MCF 10A (cell line): ENCODE results near the gene GPRC5D. TPM values are rescaled to one million over a fixed set of nuclear protein-coding genes. Genes with fewer than 3 reads are reported as not detected.

ENCODE experiments used
- BruUV-seq: library from RNA; stranded (reverse); fragments of 400-500 nt; replicated peaks from 2 replicates; lab custom pipeline; 2021; lab: Mats Ljungman, UMichigan
- CTCF ChIA-PET: fragments of 300-600 bp; sonication (Branson Sonifier 250); formaldehyde crosslinking; extraction: SDS; loops from one replicate; lab custom pipeline; 2021; ENCODE audit warnings: antibody characterized with exemption, inconsistent platforms; lab: Yijun Ruan, JAX
- POLR2A ChIA-PET: fragments of 300-600, 350-650 bp; sonication (Branson Sonifier 250); formaldehyde crosslinking; extraction: SDS; loops from one replicate; lab custom pipeline; 2020; ENCODE audit warnings: antibody characterized with exemption, inconsistent platforms; lab: Yijun Ruan, JAX
- DNase-seq: peaks from one replicate; pipeline ENCODE4 v3.0.0-alpha.2; 2018; ENCODE audit not compliant: unreplicated experiment
- H3K27ac Mint-ChIP-seq: one replicate; pipeline ENCODE4 v1.8.0; 2022; ENCODE audit warnings: mild to moderate bottlenecking, low read depth, mixed read lengths; ENCODE audit not compliant: unreplicated experiment
- H3K27me3 Mint-ChIP-seq: one replicate; pipeline ENCODE4 v1.8.0; 2022; ENCODE audit warnings: mixed read lengths; ENCODE audit not compliant: insufficient read depth, unreplicated experiment
- H3K36me3 Mint-ChIP-seq: one replicate; pipeline ENCODE4 v1.8.0; 2022; ENCODE audit warnings: mild to moderate bottlenecking, moderate library complexity, mixed read lengths; ENCODE audit not compliant: insufficient read depth, unreplicated experiment
- H3K4me1 Mint-ChIP-seq: one replicate; pipeline ENCODE4 v1.8.0; 2022; ENCODE audit warnings: mixed read lengths; ENCODE audit not compliant: insufficient read depth, unreplicated experiment
- H3K4me3 Mint-ChIP-seq: one replicate; pipeline ENCODE4 v1.8.0; 2022; ENCODE audit warnings: mild to moderate bottlenecking, moderate library complexity, mixed read lengths; ENCODE audit not compliant: unreplicated experiment
- H3K9me3 Mint-ChIP-seq: one replicate; pipeline ENCODE4 v1.8.0; 2022; ENCODE audit warnings: mixed read lengths; ENCODE audit not compliant: unreplicated experiment
- CTCF ChIP-seq: fragments of 200-600 bp; IDR thresholded peaks from one replicate; pipeline ENCODE4 v1.8.0; 2022; ENCODE audit warnings: antibody characterized with exemption, mild to moderate bottlenecking; ENCODE audit not compliant: unreplicated experiment
- intact Hi-C: fragments of 100-400 bp; cut with micrococcal nuclease; formaldehyde crosslinking; loops from 2 replicates; pipeline ENCODE4 v1.14.1; 2022
- total RNA-seq: library from RNA; stranded (reverse); gene quantifications from 2 replicates; pipeline ENCODE4 v1.2.3, GENCODE V29; 2022

Gene GPRC5D
- total RNA-seq, 1 experiment from 2014 or later, result not detected

GRCh38 chr12:12997734-12998133 is 45.8 kb upstream of the GPRC5D start:
- peaks cover 6% of the 10 kb centered on the region for H3K36me3 Mint-ChIP-seq
- ChIA-PET POLR2A (interaction anchor here (0.6 to 1.1 kb wide), 3 partner anchors 40 to 209 kb away, joined by 3 read pairs; no protein-coding TSS in a partner anchor), CTCF (interaction anchor here (0.6 to 3.2 kb wide), 6 partner anchors 14 to 1177 kb away, joined by 3 to 24 read pairs (median 4); no protein-coding TSS in a partner anchor)
- H3K9me3 Mint-ChIP-seq, result no peaks in the 10 kb centered on the region
- peaks cover 41% of the 10 kb centered on the region for H3K4me1 Mint-ChIP-seq
- no TSS peak for BruUV-seq
- no peaks in the 10 kb centered on the region for H3K27me3 Mint-ChIP-seq
- H3K4me3 Mint-ChIP-seq, result no peak overlapping the region
- no peak for DNase-seq
- intact Hi-C loops, result no loop called here
- TF ChIP-seq CTCF, result no peak
- no peak overlapping the region for H3K27ac Mint-ChIP-seq

- intact Hi-C loops, result no loop called here
- CTCF ChIA-PET, result interaction anchor here (0.8 to 3.2 kb wide), 5 partner anchors 14 to 215 kb away, joined by 3 to 24 read pairs (median 4); no protein-coding TSS in a partner anchor
- Mint-ChIP-seq H3K27ac (no peak overlapping the region), H3K4me3 (no peak overlapping the region), H3K27me3 (no peaks in the 10 kb centered on the region), H3K9me3 (no peaks in the 10 kb centered on the region), H3K4me1 (peaks cover 41% of the 10 kb centered on the region), H3K36me3 (peaks cover 6% of the 10 kb centered on the region)
- POLR2A ChIA-PET, result interaction anchor here (0.8 to 1.1 kb wide), 2 partner anchors 41 to 138 kb away, joined by 3 read pairs; no protein-coding TSS in a partner anchor
- TF ChIP-seq CTCF, result no peak
- BruUV-seq, result no TSS peak
- no peak for DNase-seq
Observed at GRCh38 chr12:12997156-12997555, 45.2 kb upstream of the GPRC5D start.

- TF ChIP-seq CTCF, result no peak
- Mint-ChIP-seq H3K36me3 (peaks cover 6% of the 10 kb centered on the region), H3K4me3 (no peak overlapping the region), H3K27me3 (no peaks in the 10 kb centered on the region), H3K9me3 (no peaks in the 10 kb centered on the region), H3K4me1 (peaks cover 46% of the 10 kb centered on the region), H3K27ac (no peak overlapping the region)
- intact Hi-C loops, result no loop called here
- CTCF ChIA-PET, result interaction anchor here (0.5 to 3.2 kb wide), 2 partner anchors 13 to 183 kb away, joined by 3 to 21 read pairs; partner anchors contain the start of gene DDX47
- no peak for DNase-seq
- POLR2A ChIA-PET, result no interaction called here
- no TSS peak for BruUV-seq
Observed at GRCh38 chr12:12996209-12996608, 44.2 kb upstream of the GPRC5D start.

- intact Hi-C loops, result no loop called here
- ChIA-PET POLR2A (no interaction called here), CTCF (interaction anchor here (1.1 to 1.6 kb wide), 2 partner anchors 11 to 19 kb away, joined by 3 to 5 read pairs; no protein-coding TSS in a partner anchor)
- Mint-ChIP-seq H3K4me3 (no peak overlapping the region), H3K9me3 (no peaks in the 10 kb centered on the region), H3K27ac (no peak overlapping the region), H3K36me3 (peaks cover 6% of the 10 kb centered on the region), H3K27me3 (no peaks in the 10 kb centered on the region), H3K4me1 (peaks cover 43% of the 10 kb centered on the region)
- TF ChIP-seq CTCF, result no peak
- no TSS peak for BruUV-seq
- no peak for DNase-seq
Observed at GRCh38 chr12:12995088-12995487, 43.1 kb upstream of the GPRC5D start.
